A549 (cell line): Measurements from ENCODE around the gene XKR3.

Experiments used
- EP300 ChIP-seq, 2 experiments: fragments of >200 bp; sonication (Bioruptor Twin); formaldehyde crosslinking; IDR thresholded peaks; 2 replicates in 1 of 2; 3 replicates in 1 of 2; pipeline ENCODE4 v1.6.1; 2016 to 2017
- ESRRA ChIP-seq: fragments of 150-350 bp; IDR thresholded peaks from 2 replicates; pipeline ENCODE4 v1.6.1; 2014; ENCODE audit warnings: mild to moderate bottlenecking, low read length, borderline replicate concordance
- HOXA7 ChIP-seq: fragments of 250-450 bp; sonication (Bioruptor Pico); IDR thresholded peaks from 2 replicates; pipeline ENCODE4 v1.5.0; 2020; ENCODE audit warnings: mild to moderate bottlenecking, moderate library complexity
- HOXB5 ChIP-seq: fragments of 250-450 bp; sonication (Bioruptor Pico); IDR thresholded peaks from 2 replicates; pipeline ENCODE4 v1.5.0; 2020; ENCODE audit warnings: mild to moderate bottlenecking, moderate library complexity
- JUN ChIP-seq, 2 experiments: fragments of >200 bp; sonication (Bioruptor Twin); formaldehyde crosslinking; IDR thresholded peaks; 2 replicates in 1 of 2; 3 replicates in 1 of 2; pipeline ENCODE4 v1.6.1; 2016 to 2017
- NR3C1 ChIP-seq: fragments of >200 bp; sonication (Bioruptor Twin); formaldehyde crosslinking; IDR thresholded peaks from 3 replicates; pipeline ENCODE4 v1.6.1; 2017
- POLR2A ChIP-seq: IDR thresholded peaks from 2 replicates; pipeline ENCODE4 v1.6.1; 2012; ENCODE audit warnings: mild to moderate bottlenecking, low read length
- RAD21 ChIP-seq, 2 experiments: fragments of >200 bp in 1 of 2; sonication (Bioruptor Twin) in 1 of 2; formaldehyde crosslinking in 1 of 2; IDR thresholded peaks in 1 of 2; conservative IDR thresholded peaks in 1 of 2; 2 replicates in 1 of 2; 3 replicates in 1 of 2; pipeline ENCODE4 v1.6.1; 2012 to 2018; ENCODE audit warnings: inconsistent platforms in 1 of 2
- SMC3 ChIP-seq: fragments of >200 bp; sonication (Bioruptor Twin); formaldehyde crosslinking; IDR thresholded peaks from 3 replicates; pipeline ENCODE4 v1.6.1; 2018; ENCODE audit warnings: inconsistent platforms
- TF ChIP-seq, protein P1 (sequence below): fragments of >200 bp; sonication (Bioruptor Twin); formaldehyde crosslinking; IDR thresholded peaks from 3 replicates; pipeline ENCODE4 v1.5.1; 2016
- TF ChIP-seq, protein P2 (sequence below): fragments of 450-650 bp; IDR thresholded peaks from 2 replicates; pipeline ENCODE4 v1.6.1; 2014; ENCODE audit warnings: antibody characterized with exemption
- TF ChIP-seq, protein P3 (sequence below): IDR thresholded peaks from 2 replicates; pipeline ENCODE4 v1.6.1; 2012
- TF ChIP-seq, protein P4 (sequence below): IDR thresholded peaks from 2 replicates; pipeline ENCODE4 v1.6.1; 2012; ENCODE audit warnings: low read depth, borderline replicate concordance

DNA sequence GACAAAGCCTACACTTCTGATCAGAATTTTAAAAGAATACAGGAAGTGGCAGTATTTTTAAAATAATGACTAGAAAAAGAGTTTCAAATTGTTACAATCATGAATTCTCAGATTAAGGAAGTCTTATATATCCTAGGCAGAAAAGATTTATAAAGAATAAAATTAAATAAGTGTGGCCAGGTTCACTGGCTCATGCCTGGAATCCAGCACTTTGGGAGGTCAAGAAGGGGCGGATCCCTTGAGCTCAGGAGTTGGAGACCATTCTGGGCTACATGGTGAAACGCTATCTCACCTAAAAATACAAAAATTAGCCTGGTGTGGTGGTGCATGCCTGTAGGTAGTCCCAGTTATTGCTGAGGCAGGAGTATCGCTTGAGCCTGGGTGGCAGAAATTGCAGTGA is 24.1 kb downstream of the XKR3 start:
- TF ChIP-seq, protein P1, sequence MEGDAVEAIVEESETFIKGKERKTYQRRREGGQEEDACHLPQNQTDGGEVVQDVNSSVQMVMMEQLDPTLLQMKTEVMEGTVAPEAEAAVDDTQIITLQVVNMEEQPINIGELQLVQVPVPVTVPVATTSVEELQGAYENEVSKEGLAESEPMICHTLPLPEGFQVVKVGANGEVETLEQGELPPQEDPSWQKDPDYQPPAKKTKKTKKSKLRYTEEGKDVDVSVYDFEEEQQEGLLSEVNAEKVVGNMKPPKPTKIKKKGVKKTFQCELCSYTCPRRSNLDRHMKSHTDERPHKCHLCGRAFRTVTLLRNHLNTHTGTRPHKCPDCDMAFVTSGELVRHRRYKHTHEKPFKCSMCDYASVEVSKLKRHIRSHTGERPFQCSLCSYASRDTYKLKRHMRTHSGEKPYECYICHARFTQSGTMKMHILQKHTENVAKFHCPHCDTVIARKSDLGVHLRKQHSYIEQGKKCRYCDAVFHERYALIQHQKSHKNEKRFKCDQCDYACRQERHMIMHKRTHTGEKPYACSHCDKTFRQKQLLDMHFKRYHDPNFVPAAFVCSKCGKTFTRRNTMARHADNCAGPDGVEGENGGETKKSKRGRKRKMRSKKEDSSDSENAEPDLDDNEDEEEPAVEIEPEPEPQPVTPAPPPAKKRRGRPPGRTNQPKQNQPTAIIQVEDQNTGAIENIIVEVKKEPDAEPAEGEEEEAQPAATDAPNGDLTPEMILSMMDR = no peak
- TF ChIP-seq, protein P2, sequence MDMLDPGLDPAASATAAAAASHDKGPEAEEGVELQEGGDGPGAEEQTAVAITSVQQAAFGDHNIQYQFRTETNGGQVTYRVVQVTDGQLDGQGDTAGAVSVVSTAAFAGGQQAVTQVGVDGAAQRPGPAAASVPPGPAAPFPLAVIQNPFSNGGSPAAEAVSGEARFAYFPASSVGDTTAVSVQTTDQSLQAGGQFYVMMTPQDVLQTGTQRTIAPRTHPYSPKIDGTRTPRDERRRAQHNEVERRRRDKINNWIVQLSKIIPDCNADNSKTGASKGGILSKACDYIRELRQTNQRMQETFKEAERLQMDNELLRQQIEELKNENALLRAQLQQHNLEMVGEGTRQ = no peak
- no peak for TF ChIP-seq EP300 (IDR thresholded peaks at IDR 0.05)
- TF ChIP-seq HOXB5 (CRISPR knock-in tag) = no peak
- no peak for TF ChIP-seq RAD21 (conservative IDR thresholded peaks at IDR 0.05 in 1 of 2, IDR thresholded peaks at IDR 0.05 in 1 of 2)
- TF ChIP-seq, protein P3, sequence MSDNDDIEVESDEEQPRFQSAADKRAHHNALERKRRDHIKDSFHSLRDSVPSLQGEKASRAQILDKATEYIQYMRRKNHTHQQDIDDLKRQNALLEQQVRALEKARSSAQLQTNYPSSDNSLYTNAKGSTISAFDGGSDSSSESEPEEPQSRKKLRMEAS = no peak
- TF ChIP-seq NR3C1 = no peak
- no peak for TF ChIP-seq ESRRA
- no peak for TF ChIP-seq JUN (IDR thresholded peaks at IDR 0.05)
- no peak for TF ChIP-seq SMC3
- TF ChIP-seq, protein P4, sequence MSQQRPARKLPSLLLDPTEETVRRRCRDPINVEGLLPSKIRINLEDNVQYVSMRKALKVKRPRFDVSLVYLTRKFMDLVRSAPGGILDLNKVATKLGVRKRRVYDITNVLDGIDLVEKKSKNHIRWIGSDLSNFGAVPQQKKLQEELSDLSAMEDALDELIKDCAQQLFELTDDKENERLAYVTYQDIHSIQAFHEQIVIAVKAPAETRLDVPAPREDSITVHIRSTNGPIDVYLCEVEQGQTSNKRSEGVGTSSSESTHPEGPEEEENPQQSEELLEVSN = no peak
- no peak for TF ChIP-seq HOXA7 (CRISPR knock-in tag)
- TF ChIP-seq POLR2A = no peak
